Measurements from ENCODE around the gene SERPINE2. TPM values are rescaled to one million over a fixed set of nuclear protein-coding genes. Genes with fewer than 3 reads are reported as not detected.

Gene SERPINE2
- total RNA-seq, 1 donor from 2014 or later, result 24.6 TPM

- Mint-ChIP-seq H3K27me3 (ENCODE audit: unreplicated experiment) (peaks cover 3% of the 10 kb centered on the region), H3K36me3 (ENCODE audit: unreplicated experiment) (no peaks in the 10 kb centered on the region), H3K4me3 (ENCODE audit: unreplicated experiment) (no peak overlapping the region), H3K4me1 (ENCODE audit: low read depth, unreplicated experiment) (no peaks in the 10 kb centered on the region), H3K9me3 (ENCODE audit: unreplicated experiment) (no peaks in the 10 kb centered on the region), H3K27ac (ENCODE audit: unreplicated experiment) (no peak overlapping the region)
- DNase-seq, result no peak
- no peak for TF ChIP-seq CTCF (IDR thresholded peaks at IDR 0.05; ENCODE audit: partially characterized antibody, unreplicated experiment)
These were observed 18.6 kb downstream of the SERPINE2 start for GRCh38 chr2:224020523-224020922.

- no peaks in the 10 kb centered on the region for H3K36me3 Mint-ChIP-seq (ENCODE audit: unreplicated experiment)
- peaks cover 3% of the 10 kb centered on the region for H3K27me3 Mint-ChIP-seq (ENCODE audit: unreplicated experiment)
- no peak overlapping the region for H3K27ac Mint-ChIP-seq (ENCODE audit: unreplicated experiment)
- DNase-seq, result no peak
- H3K4me3 Mint-ChIP-seq (ENCODE audit: unreplicated experiment), result no peak overlapping the region
- no peaks in the 10 kb centered on the region for H3K4me1 Mint-ChIP-seq (ENCODE audit: low read depth, unreplicated experiment)
- H3K9me3 Mint-ChIP-seq (ENCODE audit: unreplicated experiment), result no peaks in the 10 kb centered on the region
- no peak for TF ChIP-seq CTCF (IDR thresholded peaks at IDR 0.05; ENCODE audit: partially characterized antibody, unreplicated experiment)
These were observed 21.1 kb downstream of the SERPINE2 start for GRCh38 chr2:224017957-224018356.

- DNase-seq, result no peak
- H3K4me1 Mint-ChIP-seq (ENCODE audit: low read depth, unreplicated experiment), result no peaks in the 10 kb centered on the region
- TF ChIP-seq CTCF (IDR thresholded peaks at IDR 0.05; ENCODE audit: partially characterized antibody, unreplicated experiment), result no peak
- H3K36me3 Mint-ChIP-seq (ENCODE audit: unreplicated experiment), result no peaks in the 10 kb centered on the region
- H3K27ac Mint-ChIP-seq (ENCODE audit: unreplicated experiment), result no peak overlapping the region
- peaks cover 3% of the 10 kb centered on the region for H3K27me3 Mint-ChIP-seq (ENCODE audit: unreplicated experiment)
- no peak overlapping the region for H3K4me3 Mint-ChIP-seq (ENCODE audit: unreplicated experiment)
- H3K9me3 Mint-ChIP-seq (ENCODE audit: unreplicated experiment), result no peaks in the 10 kb centered on the region
These were observed 22.1 kb downstream of the SERPINE2 start for GRCh38 chr2:224016963-224017362.

GRCh38 chr2:224014336-224014735, 24.8 kb downstream of the SERPINE2 start:
- H3K27ac Mint-ChIP-seq (ENCODE audit: unreplicated experiment), result no peak overlapping the region
- H3K27me3 Mint-ChIP-seq (ENCODE audit: unreplicated experiment), result peaks cover 3% of the 10 kb centered on the region
- no peaks in the 10 kb centered on the region for H3K9me3 Mint-ChIP-seq (ENCODE audit: unreplicated experiment)
- no peak overlapping the region for H3K4me3 Mint-ChIP-seq (ENCODE audit: unreplicated experiment)
- H3K4me1 Mint-ChIP-seq (ENCODE audit: low read depth, unreplicated experiment), result no peaks in the 10 kb centered on the region
- no peak for TF ChIP-seq CTCF (IDR thresholded peaks at IDR 0.05; ENCODE audit: partially characterized antibody, unreplicated experiment)
- H3K36me3 Mint-ChIP-seq (ENCODE audit: unreplicated experiment), result no peaks in the 10 kb centered on the region
- DNase-seq, result no peak

- Mint-ChIP-seq H3K27me3 (ENCODE audit: unreplicated experiment) (no peaks in the 10 kb centered on the region), H3K9me3 (ENCODE audit: unreplicated experiment) (no peaks in the 10 kb centered on the region), H3K4me3 (ENCODE audit: unreplicated experiment) (no peak overlapping the region), H3K27ac (ENCODE audit: unreplicated experiment) (no peak overlapping the region), H3K36me3 (ENCODE audit: unreplicated experiment) (no peaks in the 10 kb centered on the region), H3K4me1 (ENCODE audit: low read depth, unreplicated experiment) (peaks cover 6% of the 10 kb centered on the region)
- DNase-seq, result no peak
- TF ChIP-seq CTCF (IDR thresholded peaks at IDR 0.05; ENCODE audit: partially characterized antibody, unreplicated experiment), result no peak
These were observed 27.2 kb downstream of the SERPINE2 start for GRCh38 chr2:224011837-224012236.
